Measurements from ENCODE around the gene FGF1.
A peak's percentile ranks its signal among the peaks of the same experiment; 100 is the strongest.

Gene FGF1

GRCh38 chr5:142685418-142686209, at the start of gene FGF1:
FGF1 (minus strand) TSS chr5:142686090; CDS start chr5:142614127, 71,963 bp downstream.
- DNase-seq, result peak; percentile 82

- DNase-seq, result no peak
These were observed 41.8 kb upstream of the FGF1 start for GRCh38 chr5:142727735-142728047.

- no peak for DNase-seq
These were observed 40.4 kb upstream of the FGF1 start for GRCh38 chr5:142726188-142726731.

GRCh38 chr5:142725231-142726187, 39.6 kb upstream of the FGF1 start:
- no peak for DNase-seq

- DNase-seq, result no peak
These were observed 38.9 kb upstream of the FGF1 start for GRCh38 chr5:142724821-142725220.

- DNase-seq, result no peak
These were observed 37.0 kb upstream of the FGF1 start for GRCh38 chr5:142722896-142723295.

GRCh38 chr5:142722146-142722545, 36.3 kb upstream of the FGF1 start:
- DNase-seq, result no peak

GRCh38 chr5:142720641-142721271, 34.9 kb upstream of the FGF1 start:
- DNase-seq, result peak; percentile 95

GRCh38 chr5:142719836-142720370, 34.0 kb upstream of the FGF1 start:
- DNase-seq, result no peak

- peak; percentile 68 for DNase-seq
These were observed 31.8 kb upstream of the FGF1 start for GRCh38 chr5:142717582-142718215.

- peak; percentile 77 for DNase-seq
These were observed 31.1 kb upstream of the FGF1 start for GRCh38 chr5:142716963-142717362.

GRCh38 chr5:142715291-142715690, 29.4 kb upstream of the FGF1 start:
- no peak for DNase-seq

GRCh38 chr5:142713121-142713706, 27.3 kb upstream of the FGF1 start:
- DNase-seq, result peak; percentile 92

- DNase-seq, result no peak
These were observed 17.3 kb upstream of the FGF1 start for GRCh38 chr5:142703153-142703552.

GRCh38 chr5:142701673-142702311, 15.9 kb upstream of the FGF1 start:
- no peak for DNase-seq

- DNase-seq, result no peak
These were observed 14.7 kb upstream of the FGF1 start for GRCh38 chr5:142700566-142700965.

- peak; percentile 83 for DNase-seq
These were observed 13.4 kb upstream of the FGF1 start for GRCh38 chr5:142699184-142699720.

GRCh38 chr5:142698447-142699183, 12.7 kb upstream of the FGF1 start:
- no peak for DNase-seq

- DNase-seq, result peak; percentile 64
These were observed 11.7 kb upstream of the FGF1 start for GRCh38 chr5:142697356-142698255.

All from NCI-H69 (cell line).